Putamen (tissue), 1 donor: ENCODE measurements around the gene PAX7.
"Not testable (repeated sequence)": the region's sequence is repeated elsewhere in the genome, so short reads cannot be mapped to it uniquely, and the experiment has no call there.

Experiments used
- DNase-seq: peaks from one replicate; pipeline ENCODE4 v3.0.0-alpha.2; 2016; ENCODE audit warnings: low spot score

Gene PAX7

GRCh38 chr1:18630511-18631495, at the start of gene PAX7:
Gene PAX7 (plus strand): TSS chr1:18630846. CDS start chr1:18631604, 758 bp downstream.
- DNase-seq = no peak

- DNase-seq = no peak
Observed at GRCh38 chr1:18581420-18581880, 49.2 kb upstream of the PAX7 start.

GRCh38 chr1:18582890-18583289, 47.8 kb upstream of the PAX7 start:
- DNase-seq = no peak

GRCh38 chr1:18583326-18583941, 47.2 kb upstream of the PAX7 start:
- no peak for DNase-seq

GRCh38 chr1:18586016-18586415, 44.6 kb upstream of the PAX7 start:
- DNase-seq = not testable (repeated sequence)

GRCh38 chr1:18588093-18588492, 42.6 kb upstream of the PAX7 start:
- no peak for DNase-seq

GRCh38 chr1:18592368-18592767, 38.3 kb upstream of the PAX7 start:
- DNase-seq = no peak

GRCh38 chr1:18597160-18598042, 33.2 kb upstream of the PAX7 start:
- DNase-seq = peak; percentile 7

- no peak for DNase-seq
Observed at GRCh38 chr1:18599086-18599485, 31.6 kb upstream of the PAX7 start.

- DNase-seq = no peak
Observed at GRCh38 chr1:18599704-18600103, 30.9 kb upstream of the PAX7 start.

- DNase-seq = no peak
Observed at GRCh38 chr1:18602533-18603211, 28.0 kb upstream of the PAX7 start.

GRCh38 chr1:18603212-18603852, 27.3 kb upstream of the PAX7 start:
- DNase-seq = no peak

GRCh38 chr1:18606443-18607288, 24.0 kb upstream of the PAX7 start:
- DNase-seq = no peak

GRCh38 chr1:18607289-18607760, 23.3 kb upstream of the PAX7 start:
- DNase-seq = no peak

- no peak for DNase-seq
Observed at GRCh38 chr1:18608534-18608933, 22.1 kb upstream of the PAX7 start.

- no peak for DNase-seq
Observed at GRCh38 chr1:18611311-18611710, 19.3 kb upstream of the PAX7 start.

- DNase-seq = no peak
Observed at GRCh38 chr1:18612073-18612472, 18.6 kb upstream of the PAX7 start.

- no peak for DNase-seq
Observed at GRCh38 chr1:18614069-18614735, 16.4 kb upstream of the PAX7 start.
